ENCODE measurements around the gene TKT.

The TKT gene

GRCh38 chr3:53253707-53254508 is 1.9 kb downstream of the TKT start:
- no peak for TF ChIP-seq GATA2 (IDR thresholded peaks at IDR 0.05; ENCODE audit: low read depth, low read length)
- TF ChIP-seq GATA3 (IDR thresholded peaks at IDR 0.05; ENCODE audit: low read depth, low read length), result no peak

GRCh38 chr3:53252096-53252946 is 3.5 kb downstream of the TKT start:
- TF ChIP-seq GATA3 (IDR thresholded peaks at IDR 0.05; ENCODE audit: low read depth, low read length) (no peak), GATA2 (IDR thresholded peaks at IDR 0.05; ENCODE audit: low read depth, low read length) (no peak)

DNA sequence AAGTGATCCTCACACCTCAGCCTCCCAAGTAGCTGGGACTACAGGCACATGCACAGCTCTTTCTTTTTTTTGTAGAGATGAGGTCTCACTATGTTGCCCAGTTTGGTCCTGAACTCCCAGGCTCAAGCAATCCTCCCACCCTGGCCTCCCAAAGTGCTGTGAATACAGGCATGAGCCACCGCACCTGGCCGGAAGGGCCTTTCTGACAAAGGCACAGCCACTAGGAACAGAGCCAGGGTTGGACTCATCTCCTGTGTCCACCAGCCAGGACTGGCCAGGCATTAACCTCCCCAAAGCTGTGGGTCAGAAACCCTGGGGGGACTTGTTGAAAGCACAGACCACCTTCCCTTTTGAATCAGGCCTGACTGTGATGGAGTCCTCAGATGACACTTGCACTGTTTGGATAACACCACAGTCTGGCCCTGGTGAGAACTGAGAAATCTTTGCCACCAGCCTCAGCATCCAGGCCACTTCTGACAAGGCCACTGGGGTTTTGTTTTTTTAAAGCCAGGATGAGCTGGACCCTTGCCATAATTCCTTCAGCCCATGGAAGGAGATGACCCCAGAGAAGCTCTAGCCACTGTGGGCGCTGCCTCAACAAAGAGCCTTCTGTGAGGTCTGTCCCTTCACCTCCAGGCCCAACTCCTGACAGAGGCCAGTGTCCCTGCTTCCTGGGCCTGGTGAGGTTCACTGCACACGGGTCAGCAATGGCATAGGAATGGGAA is 4.8 kb downstream of the TKT start:
- TF ChIP-seq GATA3 (IDR thresholded peaks at IDR 0.05; ENCODE audit: low read depth, low read length) (no peak), GATA2 (IDR thresholded peaks at IDR 0.05; ENCODE audit: low read depth, low read length) (no peak)

- no peak for TF ChIP-seq GATA3 (IDR thresholded peaks at IDR 0.05; ENCODE audit: low read depth, low read length)
- no peak for TF ChIP-seq GATA2 (IDR thresholded peaks at IDR 0.05; ENCODE audit: low read depth, low read length)
Measured at GRCh38 chr3:53250453-53250852, 5.4 kb downstream of the TKT start.

DNA sequence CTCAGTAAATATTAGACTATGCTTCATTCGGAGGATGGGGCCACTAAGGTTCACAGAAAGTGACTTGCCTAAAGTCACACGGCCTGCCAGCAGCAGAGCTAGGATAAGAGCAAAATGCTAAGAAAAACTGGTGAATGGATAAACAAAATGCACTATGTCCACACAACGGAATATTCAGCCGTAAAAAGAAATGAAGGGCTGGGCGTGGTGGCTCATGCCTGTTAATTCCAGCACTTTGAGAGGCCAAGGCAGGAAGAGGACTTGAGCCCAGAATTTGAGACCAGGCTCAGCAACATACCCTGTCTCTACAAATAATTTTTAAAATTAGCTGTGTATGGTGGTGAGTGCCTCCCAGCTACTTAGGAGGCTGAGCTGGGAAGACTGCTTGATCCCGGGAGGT is 7.7 kb downstream of the TKT start:
- TF ChIP-seq GATA3 (IDR thresholded peaks at IDR 0.05; ENCODE audit: low read depth, low read length), result no peak

DNA sequence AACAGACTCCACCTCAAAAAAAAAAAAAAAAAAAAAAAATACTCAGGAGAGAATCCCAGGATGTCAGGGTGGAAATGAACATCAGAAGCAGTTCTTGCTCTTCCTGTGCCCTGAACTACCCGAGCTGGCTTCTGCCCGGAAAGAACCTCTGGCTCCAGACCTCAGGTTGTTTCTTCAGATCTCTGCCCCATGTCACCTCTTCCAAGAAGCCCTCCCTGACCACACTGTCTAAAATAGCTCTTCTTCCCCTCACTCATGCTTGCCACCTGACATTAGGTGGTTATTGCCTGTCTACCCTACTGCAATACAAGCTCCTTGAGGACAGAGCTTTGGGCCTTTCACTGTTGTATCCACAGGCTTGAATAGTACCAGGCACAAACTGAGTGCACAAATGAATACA is 8.2 kb downstream of the TKT start:
- TF ChIP-seq GATA3 (IDR thresholded peaks at IDR 0.05; ENCODE audit: low read depth, low read length) (no peak), GATA2 (IDR thresholded peaks at IDR 0.05; ENCODE audit: low read depth, low read length) (no peak)

DNA sequence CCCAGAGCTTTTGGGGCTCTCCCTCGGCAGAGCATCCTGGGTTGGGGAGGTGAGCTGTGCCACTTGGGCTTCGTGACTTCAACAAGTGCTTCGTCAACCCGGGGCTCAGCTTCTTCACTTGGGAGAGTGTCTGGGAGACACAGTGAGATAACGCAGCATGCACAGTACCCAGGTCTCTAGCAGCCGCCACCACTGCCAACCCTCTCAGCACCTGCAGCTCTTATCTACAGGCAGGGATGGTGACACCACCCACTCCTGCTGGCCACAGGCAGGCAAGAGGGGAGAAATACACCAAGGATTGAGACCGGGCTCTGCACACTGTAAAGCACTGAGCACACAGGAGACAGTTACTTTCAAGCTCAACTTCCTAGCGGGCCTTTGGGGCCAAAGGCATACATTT is 11.6 kb downstream of the TKT start:
- no peak for TF ChIP-seq GATA2 (IDR thresholded peaks at IDR 0.05; ENCODE audit: low read depth, low read length)
- TF ChIP-seq GATA3 (IDR thresholded peaks at IDR 0.05; ENCODE audit: low read depth, low read length), result no peak

GRCh38 chr3:53243785-53244184 is 12.0 kb downstream of the TKT start:
- no peak for TF ChIP-seq GATA2 (IDR thresholded peaks at IDR 0.05; ENCODE audit: low read depth, low read length)
- no peak for TF ChIP-seq GATA3 (IDR thresholded peaks at IDR 0.05; ENCODE audit: low read depth, low read length)

GRCh38 chr3:53243165-53243564 is 12.7 kb downstream of the TKT start:
- TF ChIP-seq GATA3 (IDR thresholded peaks at IDR 0.05; ENCODE audit: low read depth, low read length), result no peak
- TF ChIP-seq GATA2 (IDR thresholded peaks at IDR 0.05; ENCODE audit: low read depth, low read length), result no peak

DNA sequence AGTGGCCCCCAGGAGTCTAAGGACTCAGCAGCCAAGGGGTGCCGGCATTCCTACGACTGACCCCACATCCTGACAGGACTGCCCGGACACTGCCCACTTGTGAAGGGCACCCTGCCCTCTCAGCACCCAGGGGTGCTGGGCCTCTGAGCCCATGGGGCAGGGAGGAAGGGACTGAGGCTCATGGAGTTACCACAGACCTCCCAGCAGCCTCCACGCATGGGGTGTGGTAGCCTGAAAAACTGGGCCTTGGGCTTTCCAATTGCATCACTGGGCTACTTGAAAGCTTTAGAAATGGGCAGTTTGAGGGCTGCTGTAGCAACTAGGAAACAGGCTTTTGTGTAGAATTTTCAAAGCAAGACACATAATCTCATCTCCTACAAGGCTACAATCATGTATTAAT is 13.2 kb downstream of the TKT start:
- TF ChIP-seq GATA3 (IDR thresholded peaks at IDR 0.05; ENCODE audit: low read depth, low read length) (no peak), GATA2 (IDR thresholded peaks at IDR 0.05; ENCODE audit: low read depth, low read length) (no peak)

- TF ChIP-seq GATA3 (IDR thresholded peaks at IDR 0.05; ENCODE audit: low read depth, low read length) (no peak), GATA2 (IDR thresholded peaks at IDR 0.05; ENCODE audit: low read depth, low read length) (no peak)
Measured at GRCh38 chr3:53242155-53242554, 13.7 kb downstream of the TKT start.

DNA sequence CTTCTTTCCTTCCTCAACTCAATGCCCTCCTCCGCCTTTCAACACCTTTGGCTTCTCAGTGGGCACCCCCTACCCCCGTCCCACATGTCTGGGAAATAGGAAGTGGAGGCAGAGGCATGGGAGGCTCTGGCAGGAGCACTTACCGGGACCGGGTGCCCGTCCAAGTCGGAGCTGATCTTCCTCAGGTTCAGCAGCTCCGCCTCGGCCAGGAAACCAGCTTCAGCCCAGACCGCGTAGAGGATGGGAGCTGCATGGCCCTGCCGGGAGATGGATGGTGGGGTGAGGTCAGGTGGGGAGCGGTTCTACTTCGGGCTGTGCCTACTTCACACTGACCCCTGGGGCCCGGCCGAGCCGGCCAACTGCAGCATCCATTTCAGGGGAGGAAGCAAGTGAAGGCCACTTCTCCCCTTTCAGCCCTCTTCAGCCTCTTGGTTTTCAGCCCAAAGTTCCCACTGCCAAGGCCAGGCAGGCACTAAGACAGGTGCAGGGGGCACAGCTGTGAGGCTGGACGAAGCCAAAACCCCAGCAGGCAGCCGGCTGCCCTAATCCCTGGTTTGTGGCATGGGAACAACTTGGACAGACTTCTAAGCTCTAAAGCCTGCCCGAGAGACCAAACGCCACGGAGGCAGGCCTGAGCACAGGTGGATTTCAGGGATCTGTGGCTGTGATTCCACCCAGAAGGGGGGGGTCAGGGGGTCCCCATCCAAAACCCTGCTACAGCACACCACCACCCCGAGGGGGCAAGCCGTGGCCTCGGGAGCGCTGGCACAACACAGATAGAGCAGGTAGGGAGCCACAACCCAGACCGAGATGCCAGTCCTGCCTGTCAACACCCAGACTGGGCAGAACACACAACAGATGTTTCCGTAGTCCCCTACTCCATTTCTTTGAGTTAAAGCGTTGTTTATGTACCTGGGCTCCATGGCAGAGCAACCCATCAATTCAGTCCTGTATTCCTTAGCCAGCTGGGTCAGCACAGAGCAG is 14.5 kb downstream of the TKT start:
- TF ChIP-seq GATA2 (IDR thresholded peaks at IDR 0.05; ENCODE audit: low read depth, low read length) (no peak), GATA3 (IDR thresholded peaks at IDR 0.05; ENCODE audit: low read depth, low read length) (no peak)

DNA sequence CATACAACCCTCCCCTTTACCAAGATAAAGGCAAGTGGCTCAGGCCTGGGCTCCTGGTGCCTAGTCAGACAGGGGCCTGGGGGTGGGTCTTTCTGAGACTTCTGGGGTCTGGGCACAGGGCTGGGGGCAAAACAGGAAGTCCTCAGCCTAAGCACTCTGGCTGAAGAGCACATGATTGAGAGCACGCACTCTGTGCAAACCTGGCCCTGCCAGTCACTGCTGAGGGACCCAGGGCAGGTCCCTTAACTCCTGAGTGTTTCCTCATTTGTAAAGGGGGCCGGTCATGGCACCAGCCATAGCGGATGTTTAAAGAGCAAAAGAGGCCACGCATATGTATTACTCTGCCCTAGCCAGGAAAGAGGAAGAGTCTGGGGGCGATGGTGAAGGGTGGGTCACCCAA is 16.0 kb downstream of the TKT start:
- TF ChIP-seq GATA3 (IDR thresholded peaks at IDR 0.05; ENCODE audit: low read depth, low read length), result no peak
- TF ChIP-seq GATA2 (IDR thresholded peaks at IDR 0.05; ENCODE audit: low read depth, low read length), result no peak

Measured in SH-SY5Y (cell line).